HPDE6-E6E7 (cell line): ENCODE data around the gene WDR81.

Experiments
- DNase-seq: peaks from one replicate; pipeline ENCODE4 v3.0.0; 2011; ENCODE audit warnings: missing footprints; ENCODE audit errors: extremely low spot score

Gene WDR81

DNA sequence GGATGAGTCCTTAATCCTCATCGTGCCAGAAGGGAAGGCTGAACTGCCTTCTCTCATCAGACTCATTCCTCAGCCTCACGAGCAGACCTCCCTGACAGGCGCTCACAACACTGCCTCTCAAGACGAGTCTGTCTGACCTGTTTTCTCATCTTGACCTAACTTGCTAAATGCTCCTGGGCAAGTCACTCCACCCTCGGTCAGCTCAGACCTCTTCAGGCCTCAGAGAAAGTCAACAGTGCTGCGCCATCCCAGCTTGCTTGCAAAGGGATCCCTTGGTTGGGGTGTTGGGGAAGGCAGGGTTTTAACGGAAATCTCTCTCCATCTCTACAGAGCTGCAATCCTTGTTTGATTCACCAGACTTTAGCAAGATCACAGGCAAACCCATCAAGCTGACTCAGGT, 52.4 kb downstream of the WDR81 start:
- DNase-seq: no peak

DNA sequence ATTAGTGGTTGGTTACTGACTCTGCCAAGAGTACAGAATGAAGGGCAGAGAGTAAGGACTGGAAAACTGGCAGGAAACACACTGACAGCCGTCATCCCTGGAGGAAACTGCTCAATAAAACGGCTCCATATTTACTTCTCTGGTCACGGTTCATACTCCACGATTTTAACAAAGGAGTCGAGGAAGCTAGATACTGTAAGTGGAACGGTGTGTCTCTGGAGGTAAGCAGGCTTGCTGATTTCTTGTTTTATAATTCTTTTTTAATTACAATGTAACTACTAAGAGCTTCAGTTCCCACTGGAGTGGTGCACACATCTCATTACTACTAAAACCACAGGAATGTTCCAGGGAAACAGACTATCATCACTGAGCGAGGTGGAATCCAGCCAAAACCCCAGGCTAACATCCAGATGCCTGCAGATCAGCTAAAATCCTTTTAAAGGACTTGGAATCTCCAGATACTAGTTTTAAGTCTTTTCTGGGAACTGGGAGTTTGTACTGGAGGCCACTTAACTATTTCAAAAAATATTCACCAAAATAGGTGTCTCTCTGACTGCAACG, 55.1 kb downstream of the WDR81 start:
- peak; percentile 57 for DNase-seq

DNA sequence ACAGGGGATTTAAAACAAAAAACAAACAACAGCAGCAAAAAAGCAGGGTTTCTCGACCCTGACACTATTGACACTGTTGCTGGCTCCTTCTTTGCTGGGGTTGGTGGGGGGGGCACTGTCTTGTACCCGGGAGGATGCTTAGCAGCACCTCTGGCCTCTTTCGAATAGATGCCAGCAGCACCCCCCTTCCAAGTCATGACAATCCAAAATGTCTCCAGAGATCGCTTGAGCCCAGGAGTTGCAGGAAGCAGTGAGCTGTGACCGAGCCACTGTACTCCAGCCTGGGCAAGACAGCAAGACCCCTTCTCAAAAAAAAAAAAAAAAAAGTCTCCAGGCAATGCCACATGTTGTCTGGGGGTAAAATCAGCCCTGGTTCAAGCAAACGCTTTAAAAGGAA, 57.7 kb downstream of the WDR81 start:
- DNase-seq: no peak

DNA sequence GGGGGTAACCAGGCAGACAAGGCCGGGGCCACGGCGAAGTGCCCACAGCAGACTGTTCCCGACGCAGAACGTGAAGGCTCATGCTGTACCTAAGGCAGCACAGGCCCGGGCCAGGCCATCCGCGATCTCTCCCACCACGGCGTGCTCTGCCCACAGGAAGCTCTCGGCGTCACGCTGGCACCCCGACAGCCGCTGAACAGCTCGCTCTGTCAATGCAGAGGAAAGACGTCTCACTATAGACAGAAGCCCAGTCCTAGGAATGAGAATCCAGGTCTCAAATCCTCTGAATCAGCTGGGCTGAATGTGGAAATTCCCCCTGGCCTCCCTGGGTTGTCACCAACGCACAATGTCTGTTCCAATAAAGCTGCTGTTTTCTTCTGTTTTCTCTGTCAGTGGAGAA, 58.8 kb downstream of the WDR81 start:
- no peak for DNase-seq

DNA sequence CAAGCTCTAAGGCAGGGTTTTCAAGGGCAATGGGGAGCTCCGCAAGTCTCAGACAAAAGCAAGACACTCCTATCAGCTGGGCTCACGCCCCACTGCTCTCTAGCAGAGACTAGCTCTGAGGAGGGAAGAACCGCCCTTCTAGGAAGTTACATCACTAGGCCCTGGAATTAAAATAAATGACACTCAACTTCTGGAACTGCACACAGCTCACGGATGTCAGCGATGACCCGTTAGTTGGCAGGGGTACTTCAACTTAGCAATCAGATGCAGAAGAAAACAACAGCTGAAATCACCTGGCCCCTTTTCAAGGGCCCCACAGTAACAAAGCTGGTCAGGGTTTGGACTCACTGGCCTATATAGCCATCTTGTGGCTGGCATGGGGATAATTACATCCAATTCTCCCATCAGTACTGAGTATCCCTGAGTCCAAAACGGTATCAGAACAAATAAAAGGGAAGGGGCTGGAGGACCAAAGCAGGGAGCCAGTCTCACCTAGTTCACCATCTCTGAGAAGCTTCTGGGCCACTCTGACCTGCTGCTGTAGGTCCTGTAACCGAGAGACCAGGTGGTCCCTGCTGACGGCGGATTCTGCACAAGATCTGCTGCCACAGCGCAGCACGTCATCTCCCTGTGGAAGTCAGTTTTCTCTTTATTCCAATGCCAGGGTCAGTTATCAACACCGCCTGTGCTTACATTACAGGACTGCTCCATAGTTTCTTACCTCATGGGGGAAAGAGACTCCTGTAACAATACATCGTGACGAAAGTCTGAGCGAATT, 59.5 kb downstream of the WDR81 start:
- no peak for DNase-seq

DNA sequence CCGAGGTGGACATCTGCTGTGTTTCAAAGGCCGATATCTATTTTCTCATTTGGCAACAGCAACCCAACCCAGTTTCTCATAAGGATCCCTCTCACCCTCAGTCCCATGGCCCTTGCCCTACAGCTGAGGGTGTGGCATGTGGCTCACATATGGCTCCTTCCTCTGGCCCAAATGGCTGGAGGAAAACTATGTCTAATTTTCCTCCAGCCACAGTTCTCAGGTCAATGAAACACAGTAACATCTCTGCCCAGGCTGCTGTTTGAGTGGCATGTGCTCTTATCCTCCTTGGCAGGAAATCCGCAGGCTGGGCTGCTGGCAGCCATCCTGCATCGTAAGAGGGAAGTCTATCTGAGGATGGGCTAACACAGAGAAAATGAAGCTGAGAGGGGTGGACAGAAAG, 61.4 kb downstream of the WDR81 start:
- DNase-seq: no peak

DNA sequence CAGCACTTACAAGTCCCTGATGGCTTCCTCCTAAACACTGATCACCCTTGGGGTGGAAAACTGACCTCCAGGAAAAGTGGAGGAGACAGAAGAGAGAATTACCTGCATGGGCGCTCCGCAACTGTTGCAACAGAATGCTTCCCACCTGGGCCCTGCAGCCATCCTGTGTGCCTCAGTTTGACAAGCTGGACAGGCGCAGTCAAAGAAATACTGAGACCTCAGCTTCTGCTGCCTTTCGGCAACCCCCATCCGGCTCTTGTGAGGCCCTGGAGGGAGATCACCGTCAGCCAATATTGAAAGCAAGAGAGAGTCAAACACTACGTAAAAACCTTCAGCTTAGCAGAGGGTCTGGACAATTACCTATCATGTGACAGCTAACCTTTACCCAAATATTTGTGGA, 62.2 kb downstream of the WDR81 start:
- DNase-seq: no peak

DNA sequence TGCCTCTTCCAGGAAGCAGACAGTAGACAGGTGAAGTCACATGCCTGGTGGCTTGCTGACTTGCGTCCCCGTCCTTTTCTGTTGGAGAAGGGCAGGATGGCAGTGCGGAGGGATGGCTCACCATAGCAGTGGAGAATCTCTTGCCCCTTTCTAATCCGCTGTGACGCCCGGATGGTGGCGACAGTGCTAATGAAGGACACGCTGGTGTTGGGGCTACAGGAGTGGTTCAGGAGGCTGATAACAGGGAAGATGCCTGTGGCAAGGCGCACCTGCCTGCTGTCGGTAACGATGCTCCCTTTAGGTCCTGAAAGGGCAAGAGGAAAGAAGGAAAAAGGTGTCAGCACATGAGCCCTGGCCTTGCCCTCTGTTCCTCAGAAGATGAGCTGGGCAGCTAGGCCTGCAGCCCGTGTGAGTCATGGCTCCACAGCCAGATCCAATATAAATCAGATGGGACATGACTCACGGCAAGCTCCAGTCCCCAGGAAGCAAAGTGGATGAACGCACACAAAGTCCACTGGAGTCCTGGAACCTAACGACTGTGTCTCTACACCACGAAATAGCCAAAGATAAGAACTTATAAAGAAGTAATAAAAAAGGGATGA, 62.9 kb downstream of the WDR81 start:
- peak; percentile 98 for DNase-seq
